ENCODE data around the gene DYTN.

Gene DYTN

GRCh38 chr2:206619011-206619410 is 99.2 kb downstream of the DYTN start:
- no peak overlapping the region for H3K27ac ChIP-seq
- no peaks in the 10 kb centered on the region for H3K27me3 ChIP-seq (ENCODE audit: insufficient read depth, low read depth, severe bottlenecking)
- no peaks in the 10 kb centered on the region for H3K9me3 ChIP-seq (ENCODE audit: severe bottlenecking)
- no peaks in the 10 kb centered on the region for H3K36me3 ChIP-seq
- no peak for DNase-seq
- TF ChIP-seq CTCF (IDR thresholded peaks at IDR 0.05; ENCODE audit: low read depth, low read length) = no peak
- H3K4me3 ChIP-seq (ENCODE audit: low read depth, low read length) = no peak overlapping the region

DNA sequence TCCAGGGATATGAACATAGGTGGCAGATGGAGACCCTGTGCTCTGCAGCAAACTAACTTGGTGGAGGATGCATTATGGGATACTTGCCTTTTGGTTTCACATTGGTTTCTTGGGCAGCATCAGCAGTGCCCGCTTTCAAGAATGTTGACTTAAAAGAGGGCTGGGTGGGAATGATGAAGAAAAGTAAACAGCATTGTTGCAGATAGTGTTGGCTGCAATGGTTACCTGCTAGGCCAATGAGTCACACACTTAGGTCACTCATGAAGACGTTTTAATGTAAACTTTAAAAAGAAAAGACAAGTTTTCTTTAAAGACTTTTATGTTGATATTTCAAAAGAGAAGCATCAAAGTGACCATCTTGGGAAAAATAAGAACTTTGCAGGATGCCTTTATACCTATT is 102.0 kb downstream of the DYTN start:
- no peak for DNase-seq
- TF ChIP-seq CTCF (IDR thresholded peaks at IDR 0.05; ENCODE audit: low read depth, low read length) = no peak
- Histone ChIP-seq H3K27me3 (ENCODE audit: insufficient read depth, low read depth, severe bottlenecking) (no peaks in the 10 kb centered on the region), H3K4me3 (ENCODE audit: low read depth, low read length) (no peak overlapping the region), H3K36me3 (no peaks in the 10 kb centered on the region), H3K27ac (no peak overlapping the region), H3K9me3 (ENCODE audit: severe bottlenecking) (no peaks in the 10 kb centered on the region)

- no peaks in the 10 kb centered on the region for H3K36me3 ChIP-seq
- no peak for DNase-seq
- TF ChIP-seq CTCF (IDR thresholded peaks at IDR 0.05; ENCODE audit: low read depth, low read length) = no peak
- H3K27ac ChIP-seq = no peak overlapping the region
- H3K9me3 ChIP-seq (ENCODE audit: severe bottlenecking) = no peaks in the 10 kb centered on the region
- no peaks in the 10 kb centered on the region for H3K27me3 ChIP-seq (ENCODE audit: insufficient read depth, low read depth, severe bottlenecking)
- H3K4me3 ChIP-seq (ENCODE audit: low read depth, low read length) = no peak overlapping the region
These were observed 102.6 kb downstream of the DYTN start for GRCh38 chr2:206615417-206616089.

DNA sequence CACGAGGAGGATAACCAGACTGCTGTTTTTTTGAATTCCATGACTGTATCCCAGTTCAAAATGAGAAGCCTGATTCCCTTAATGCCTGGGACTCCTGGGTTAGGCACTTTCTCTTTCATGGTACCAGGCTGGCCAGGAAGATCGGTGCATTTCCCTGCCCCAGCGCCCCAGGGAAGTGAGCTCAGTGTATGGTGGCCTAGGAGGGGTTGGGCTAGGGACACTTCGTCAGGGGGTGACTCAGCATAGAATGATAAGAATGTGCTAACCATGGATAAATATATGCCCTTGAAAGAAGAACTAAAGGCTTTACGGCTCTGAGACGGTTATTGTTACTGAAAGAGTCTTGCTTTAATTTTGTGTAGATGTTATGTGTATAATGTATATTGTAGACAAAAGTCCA is 103.4 kb downstream of the DYTN start:
- H3K27ac ChIP-seq = no peak overlapping the region
- H3K4me3 ChIP-seq (ENCODE audit: low read depth, low read length) = no peak overlapping the region
- no peaks in the 10 kb centered on the region for H3K27me3 ChIP-seq (ENCODE audit: insufficient read depth, low read depth, severe bottlenecking)
- TF ChIP-seq CTCF (IDR thresholded peaks at IDR 0.05; ENCODE audit: low read depth, low read length) = no peak
- no peak for DNase-seq
- no peaks in the 10 kb centered on the region for H3K9me3 ChIP-seq (ENCODE audit: severe bottlenecking)
- no peaks in the 10 kb centered on the region for H3K36me3 ChIP-seq

DNA sequence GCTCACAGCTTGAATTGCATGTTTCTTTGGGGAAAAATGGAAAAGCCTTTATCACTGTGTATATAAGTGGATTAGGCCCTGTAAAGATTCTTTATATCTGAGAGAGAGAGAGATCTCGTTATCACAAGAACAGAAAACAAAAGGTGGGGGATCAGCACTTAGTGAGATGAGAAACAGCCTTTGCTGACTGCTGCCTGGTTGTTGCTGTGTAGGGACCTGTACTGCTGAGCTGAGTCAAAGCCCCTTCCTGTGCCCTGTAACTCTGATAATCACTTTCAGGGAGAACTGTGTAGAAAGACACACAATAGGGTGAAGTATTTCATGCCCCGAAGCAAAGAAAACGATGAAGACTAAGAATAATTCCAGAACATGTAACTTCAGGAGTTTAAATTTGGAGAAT is 106.5 kb downstream of the DYTN start:
- Histone ChIP-seq H3K27ac (no peak overlapping the region; the same call in 1 of the 2 replicates), H3K9me3 (ENCODE audit: severe bottlenecking) (no peaks in the 10 kb centered on the region)

More for the DNA sequence above, 106.5 kb downstream of the DYTN start:
- peak; percentile 24 for DNase-seq
- H3K36me3 ChIP-seq = no peaks in the 10 kb centered on the region
- no peak for TF ChIP-seq CTCF (IDR thresholded peaks at IDR 0.05; ENCODE audit: low read depth, low read length)
- no peak overlapping the region for H3K4me3 ChIP-seq (ENCODE audit: low read depth, low read length)
- no peaks in the 10 kb centered on the region for H3K27me3 ChIP-seq (ENCODE audit: insufficient read depth, low read depth, severe bottlenecking)
